GM18508 (cell line): ENCODE data around the gene HMOX1.
"Not testable (repeated sequence)": the region's sequence is repeated elsewhere in the genome, so short reads cannot be mapped to it uniquely, and the experiment has no call there.

ENCODE experiments used
- ATAC-seq: cut with Tn5 transposase; IDR thresholded peaks from one replicate; pipeline ENCODE4 v1.9.1; 2021; ENCODE audit warnings: moderate number of reproducible peaks; ENCODE audit not compliant: insufficient read depth, unreplicated experiment

Gene HMOX1

GRCh38 chr22:35430897-35431322, 50.0 kb downstream of the HMOX1 start:
- no peak for ATAC-seq

GRCh38 chr22:35431483-35432227, 50.8 kb downstream of the HMOX1 start:
- ATAC-seq, result no peak

GRCh38 chr22:35432228-35432905, 51.5 kb downstream of the HMOX1 start:
- ATAC-seq, result no peak

GRCh38 chr22:35434061-35434710, 53.3 kb downstream of the HMOX1 start:
- no peak for ATAC-seq

- no peak for ATAC-seq
Observed at GRCh38 chr22:35435201-35435740, 54.4 kb downstream of the HMOX1 start.

- ATAC-seq, result no peak
Observed at GRCh38 chr22:35436421-35436820, 55.5 kb downstream of the HMOX1 start.

GRCh38 chr22:35437049-35437448, 56.2 kb downstream of the HMOX1 start:
- ATAC-seq, result no peak

GRCh38 chr22:35438673-35439364, 57.9 kb downstream of the HMOX1 start:
- not testable (repeated sequence) for ATAC-seq

GRCh38 chr22:35439365-35439717, 58.4 kb downstream of the HMOX1 start:
- no peak for ATAC-seq

- ATAC-seq, result no peak
Observed at GRCh38 chr22:35440129-35440528, 59.2 kb downstream of the HMOX1 start.

- no peak for ATAC-seq
Observed at GRCh38 chr22:35441489-35442100, 60.7 kb downstream of the HMOX1 start.

- ATAC-seq, result no peak
Observed at GRCh38 chr22:35442471-35442870, 61.6 kb downstream of the HMOX1 start.

- ATAC-seq, result no peak
Observed at GRCh38 chr22:35443338-35443737, 62.4 kb downstream of the HMOX1 start.
